IPS-NIHi7 (cell line): ENCODE data around the gene VIPR2.
A peak's percentile ranks its signal among the peaks of the same experiment; 100 is the strongest.

Experiments
- DNase-seq: peaks from one replicate; pipeline ENCODE4 v3.0.0; 2012; ENCODE audit warnings: mixed read lengths; ENCODE audit errors: extremely low spot score

Gene VIPR2

GRCh38 chr7:159042103-159042502 is 102.6 kb downstream of the VIPR2 start:
- DNase-seq: no peak

GRCh38 chr7:159040912-159041711 is 103.6 kb downstream of the VIPR2 start:
- DNase-seq: no peak

- DNase-seq: no peak
Measured at GRCh38 chr7:159040146-159040545, 104.5 kb downstream of the VIPR2 start.

- DNase-seq: no peak
Measured at GRCh38 chr7:159039716-159040115, 105.0 kb downstream of the VIPR2 start.

- no peak for DNase-seq
Measured at GRCh38 chr7:159038066-159038465, 106.6 kb downstream of the VIPR2 start.

GRCh38 chr7:159036916-159037605 is 107.6 kb downstream of the VIPR2 start:
- DNase-seq: peak; percentile 46

GRCh38 chr7:159035571-159036073 is 109.0 kb downstream of the VIPR2 start:
- no peak for DNase-seq

- DNase-seq: no peak
Measured at GRCh38 chr7:159034988-159035387, 109.7 kb downstream of the VIPR2 start.

GRCh38 chr7:159034394-159034793 is 110.3 kb downstream of the VIPR2 start:
- no peak for DNase-seq

GRCh38 chr7:159033956-159034355 is 110.7 kb downstream of the VIPR2 start:
- DNase-seq: no peak

GRCh38 chr7:159033473-159033825 is 111.2 kb downstream of the VIPR2 start:
- DNase-seq: no peak

GRCh38 chr7:159032753-159033472 is 111.8 kb downstream of the VIPR2 start:
- no peak for DNase-seq

- DNase-seq: no peak
Measured at GRCh38 chr7:159032322-159032721, 112.3 kb downstream of the VIPR2 start.

GRCh38 chr7:159031750-159032149 is 112.9 kb downstream of the VIPR2 start:
- DNase-seq: no peak

- DNase-seq: peak; percentile 48
Measured at GRCh38 chr7:159031135-159031701, 113.4 kb downstream of the VIPR2 start.

GRCh38 chr7:159030490-159031134 is 114.1 kb downstream of the VIPR2 start:
- peak; percentile 77 for DNase-seq

GRCh38 chr7:159028508-159029401 is 115.9 kb downstream of the VIPR2 start:
- DNase-seq: no peak

GRCh38 chr7:159027789-159028507 is 116.7 kb downstream of the VIPR2 start:
- DNase-seq: no peak

GRCh38 chr7:159027056-159027788 is 117.4 kb downstream of the VIPR2 start:
- DNase-seq: no peak
